LNCaP clone FGC (cell line): ENCODE results near the gene NOX3.
"Not testable (repeated sequence)": the region's sequence is repeated elsewhere in the genome, so short reads cannot be mapped to it uniquely, and the experiment has no call there.

Experiments used
- DNase-seq: peaks from one replicate; pipeline ENCODE4 v3.0.0-alpha.2; 2011; ENCODE audit warnings: low read depth
- H3K4me3 ChIP-seq: 2 replicates; pipeline ENCODE4 v1.5.1; 2011; ENCODE audit warnings: mild to moderate bottlenecking, low read depth, low read length, control low read depth
- CTCF ChIP-seq: IDR thresholded peaks from 2 replicates; pipeline ENCODE4 v1.5.1; 2012; ENCODE audit warnings: mild to moderate bottlenecking; ENCODE audit not compliant: control insufficient read depth, insufficient read depth; ENCODE audit errors: extremely low read depth

The NOX3 gene

GRCh38 chr6:155486721-155487294 is 31.2 kb upstream of the NOX3 start:
- no peak for TF ChIP-seq CTCF
- no peak overlapping the region for H3K4me3 ChIP-seq
- no peak for DNase-seq

- DNase-seq, result no peak
- no peak for TF ChIP-seq CTCF
- H3K4me3 ChIP-seq, result no peak overlapping the region
Observed at GRCh38 chr6:155485756-155486155, 30.1 kb upstream of the NOX3 start.

- TF ChIP-seq CTCF, result no peak
- no peak for DNase-seq
- H3K4me3 ChIP-seq, result no peak overlapping the region
Observed at GRCh38 chr6:155483858-155484257, 28.2 kb upstream of the NOX3 start.

GRCh38 chr6:155481215-155481614 is 25.6 kb upstream of the NOX3 start:
- no peak for TF ChIP-seq CTCF
- H3K4me3 ChIP-seq, result no peak overlapping the region
- no peak for DNase-seq

GRCh38 chr6:155473741-155474140 is 18.1 kb upstream of the NOX3 start:
- no peak overlapping the region for H3K4me3 ChIP-seq
- DNase-seq, result no peak
- no peak for TF ChIP-seq CTCF

- no peak for DNase-seq
- no peak for TF ChIP-seq CTCF
- H3K4me3 ChIP-seq, result no peak overlapping the region
Observed at GRCh38 chr6:155472886-155473285, 17.2 kb upstream of the NOX3 start.

- not testable (repeated sequence) for H3K4me3 ChIP-seq, DNase-seq
Observed at GRCh38 chr6:155470979-155471616, 15.5 kb upstream of the NOX3 start.

- not testable (repeated sequence) for H3K4me3 ChIP-seq, DNase-seq
Observed at GRCh38 chr6:155468543-155468942, 12.9 kb upstream of the NOX3 start.
